G401.6 (cell line): Measurements from ENCODE around the gene RBM45.
"Not testable (repeated sequence)": the region's sequence is repeated elsewhere in the genome, so short reads cannot be mapped to it uniquely, and the experiment has no call there.

ENCODE experiments used
- FAIRE-seq: peaks from 2 replicates; lab custom pipeline; 2012; peaks lifted over from hg19 to GRCh38; lab: Jason Lieb, UNC

Gene RBM45

GRCh38 chr2:178112202-178113152 is at the start of gene RBM45:
TSS of gene RBM45 (plus strand) at chr2:178112437. CDS start at chr2:178112547, 110 bp downstream.
- FAIRE-seq, result peak; percentile 27

GRCh38 chr2:178066324-178066723 is 45.9 kb upstream of the RBM45 start:
- FAIRE-seq, result no peak

- no peak for FAIRE-seq
Measured at GRCh38 chr2:178066890-178067669, 45.2 kb upstream of the RBM45 start.

- no peak for FAIRE-seq
Measured at GRCh38 chr2:178068823-178069454, 43.3 kb upstream of the RBM45 start.

DNA sequence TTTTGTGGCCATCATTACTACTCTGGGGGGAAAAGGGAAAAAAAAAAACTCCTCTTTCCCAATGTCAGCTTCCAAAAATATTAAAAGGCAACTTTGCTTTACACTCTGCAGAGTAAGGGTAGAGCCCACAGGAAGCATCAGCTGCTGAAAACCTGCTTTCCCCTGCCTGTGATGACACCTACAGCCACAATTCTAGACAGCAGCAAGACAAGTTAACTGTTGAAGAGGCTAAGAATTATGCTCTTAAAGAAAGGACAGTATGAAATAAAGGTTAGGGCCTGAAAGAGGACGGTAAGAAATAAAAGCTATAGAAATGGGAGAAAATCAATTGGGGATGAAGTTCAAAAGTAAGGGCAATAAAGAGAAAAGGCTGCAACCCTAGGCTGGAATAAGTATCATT is 42.7 kb upstream of the RBM45 start:
- FAIRE-seq, result no peak

GRCh38 chr2:178070824-178071223 is 41.4 kb upstream of the RBM45 start:
- no peak for FAIRE-seq

- FAIRE-seq, result no peak
Measured at GRCh38 chr2:178072000-178072382, 40.2 kb upstream of the RBM45 start.

GRCh38 chr2:178072383-178073301 is 39.6 kb upstream of the RBM45 start, which contains the start of gene PDE11A:
TSS of gene PDE11A (minus strand) at chr2:178072777. CDS start at chr2:178072437, 340 bp downstream.
- no peak for FAIRE-seq

- no peak for FAIRE-seq
Measured at GRCh38 chr2:178074123-178075005, 37.9 kb upstream of the RBM45 start.

GRCh38 chr2:178075006-178075326 is 37.3 kb upstream of the RBM45 start:
- no peak for FAIRE-seq

DNA sequence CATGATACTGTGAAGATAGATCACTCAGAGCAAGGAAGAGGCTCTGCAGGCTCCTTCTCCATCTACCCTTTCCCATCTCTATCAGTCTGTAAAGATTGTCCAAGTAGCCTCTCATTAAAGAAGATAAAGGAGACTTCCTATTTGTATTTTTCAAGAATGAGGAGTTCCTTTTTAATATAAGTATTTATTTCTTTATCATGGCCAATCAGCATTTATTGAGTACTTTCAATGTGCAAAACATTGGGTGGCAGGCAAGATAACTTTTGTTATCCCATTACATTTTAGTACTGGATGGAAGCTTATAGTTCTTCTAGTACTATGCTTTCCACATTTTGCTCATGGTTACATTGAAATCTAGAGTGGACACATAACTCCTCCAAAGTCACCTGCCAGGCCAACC is 36.1 kb upstream of the RBM45 start:
- no peak for FAIRE-seq

DNA sequence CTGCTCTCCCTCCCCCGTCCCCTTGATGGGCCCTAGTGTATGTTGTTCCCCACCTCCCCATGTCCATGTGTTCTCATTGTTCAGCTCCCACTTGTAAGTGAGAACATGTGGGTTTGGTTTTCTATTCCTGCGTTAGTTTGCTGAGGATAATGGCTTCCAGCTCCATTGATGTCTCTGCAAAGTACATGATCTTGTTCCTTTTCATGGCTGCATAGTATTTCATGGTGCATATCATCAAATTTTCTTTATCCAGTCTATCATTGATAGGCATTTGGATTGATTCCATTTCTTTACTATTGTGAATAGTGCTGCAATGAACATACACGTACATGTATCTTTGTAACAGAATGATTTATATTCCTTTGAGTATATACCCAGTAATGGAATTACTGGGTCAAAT is 33.0 kb upstream of the RBM45 start:
- FAIRE-seq, result not testable (repeated sequence)

GRCh38 chr2:178082408-178083045 is 29.7 kb upstream of the RBM45 start:
- FAIRE-seq, result no peak

GRCh38 chr2:178084273-178084672 is 28.0 kb upstream of the RBM45 start:
- no peak for FAIRE-seq

GRCh38 chr2:178088774-178089270 is 23.4 kb upstream of the RBM45 start:
- FAIRE-seq, result no peak

DNA sequence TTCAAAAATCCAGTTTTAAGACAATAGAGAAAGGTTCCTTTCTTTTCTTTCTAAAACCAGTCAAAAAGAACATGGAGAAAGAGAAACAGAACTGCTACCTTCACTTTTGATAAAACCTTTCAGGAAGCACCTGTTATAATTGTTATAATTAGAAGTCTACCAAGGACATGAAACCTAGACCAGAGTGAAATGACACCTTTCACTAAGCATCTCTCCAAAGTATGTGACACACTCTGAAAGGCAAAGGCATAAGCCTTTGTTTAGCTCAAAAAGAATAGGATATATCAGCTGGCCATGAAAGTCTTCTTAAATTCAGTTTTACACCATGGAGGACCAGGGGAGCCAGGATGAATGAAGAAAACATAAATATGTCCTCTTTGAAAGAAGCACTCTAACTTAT is 18.8 kb upstream of the RBM45 start:
- FAIRE-seq, result no peak

- FAIRE-seq, result no peak
Measured at GRCh38 chr2:178101321-178102079, 10.7 kb upstream of the RBM45 start.

GRCh38 chr2:178105566-178105965 is 6.7 kb upstream of the RBM45 start:
- FAIRE-seq, result no peak

DNA sequence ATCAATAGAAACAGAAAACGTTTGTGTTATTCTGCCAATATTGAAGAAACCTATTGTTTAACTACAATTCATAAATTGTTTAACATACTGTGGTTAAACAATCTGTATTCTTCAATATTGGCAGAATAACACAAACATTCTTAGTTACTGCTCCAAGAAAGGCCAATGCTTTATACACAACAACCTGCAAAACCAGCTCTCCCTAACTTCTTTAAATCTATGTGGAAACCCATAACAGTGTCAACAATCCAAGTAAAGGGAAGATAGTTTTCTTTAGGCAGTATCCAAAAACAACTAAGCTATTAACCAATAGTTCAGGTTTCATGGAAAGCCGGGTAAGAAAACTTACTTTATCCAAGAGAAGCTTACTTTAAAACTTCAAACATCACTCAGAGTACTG is 6.2 kb upstream of the RBM45 start:
- FAIRE-seq, result no peak
